ENCODE measurements around the gene KATNAL2.
A peak's percentile ranks its signal among the peaks of the same experiment; 100 is the strongest.

KATNAL2 gene

DNA sequence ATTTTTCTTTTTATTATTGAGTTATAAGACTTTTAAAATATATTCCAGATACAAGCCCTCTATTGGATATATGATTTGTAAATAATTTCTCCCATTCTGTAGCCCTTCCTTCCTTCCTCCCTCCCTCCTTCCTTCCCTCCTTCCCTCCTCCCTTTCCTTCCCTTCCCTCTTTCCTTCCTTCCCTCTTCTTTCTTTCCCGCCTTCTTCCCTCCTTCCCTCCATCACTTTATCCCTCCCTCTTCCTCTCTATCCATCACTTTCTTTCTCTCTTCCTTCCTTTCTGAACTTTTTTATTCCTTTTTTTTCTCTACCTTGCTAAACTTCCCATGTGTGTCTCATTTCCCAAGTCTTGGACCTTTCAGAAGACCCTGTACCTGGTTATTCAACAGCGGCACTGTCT lies 163.5 kb downstream of the KATNAL2 start:
- TF ChIP-seq, protein P1, sequence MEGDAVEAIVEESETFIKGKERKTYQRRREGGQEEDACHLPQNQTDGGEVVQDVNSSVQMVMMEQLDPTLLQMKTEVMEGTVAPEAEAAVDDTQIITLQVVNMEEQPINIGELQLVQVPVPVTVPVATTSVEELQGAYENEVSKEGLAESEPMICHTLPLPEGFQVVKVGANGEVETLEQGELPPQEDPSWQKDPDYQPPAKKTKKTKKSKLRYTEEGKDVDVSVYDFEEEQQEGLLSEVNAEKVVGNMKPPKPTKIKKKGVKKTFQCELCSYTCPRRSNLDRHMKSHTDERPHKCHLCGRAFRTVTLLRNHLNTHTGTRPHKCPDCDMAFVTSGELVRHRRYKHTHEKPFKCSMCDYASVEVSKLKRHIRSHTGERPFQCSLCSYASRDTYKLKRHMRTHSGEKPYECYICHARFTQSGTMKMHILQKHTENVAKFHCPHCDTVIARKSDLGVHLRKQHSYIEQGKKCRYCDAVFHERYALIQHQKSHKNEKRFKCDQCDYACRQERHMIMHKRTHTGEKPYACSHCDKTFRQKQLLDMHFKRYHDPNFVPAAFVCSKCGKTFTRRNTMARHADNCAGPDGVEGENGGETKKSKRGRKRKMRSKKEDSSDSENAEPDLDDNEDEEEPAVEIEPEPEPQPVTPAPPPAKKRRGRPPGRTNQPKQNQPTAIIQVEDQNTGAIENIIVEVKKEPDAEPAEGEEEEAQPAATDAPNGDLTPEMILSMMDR (IDR thresholded peaks at IDR 0.05; ENCODE audit: low read depth, low read length, missing control alignments) = no peak

DNA sequence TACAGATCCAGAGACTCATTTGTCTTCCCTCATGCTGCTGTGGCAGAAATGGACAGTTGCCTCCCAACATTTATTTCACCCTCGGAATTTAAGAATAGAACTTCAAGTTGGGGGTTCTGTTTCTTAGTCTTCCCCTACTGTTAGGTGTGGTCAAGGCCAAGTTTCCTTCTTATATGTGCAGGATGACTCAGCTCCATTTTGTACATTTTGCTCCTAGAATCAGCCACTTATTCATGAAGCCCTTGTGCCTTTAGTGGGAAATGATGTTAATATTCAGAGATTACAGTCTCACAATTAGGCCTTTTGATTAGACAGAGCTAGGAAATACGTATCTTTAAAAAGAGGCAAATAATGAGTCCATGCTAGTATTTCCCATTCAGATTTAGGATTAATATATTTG lies 164.2 kb downstream of the KATNAL2 start:
- TF ChIP-seq, protein P1 (IDR thresholded peaks at IDR 0.05; ENCODE audit: low read depth, low read length, missing control alignments) = no peak
- no peak for DNase-seq (ENCODE audit: extremely low read depth, low read depth)
- H3K4me3 ChIP-seq (replicated peaks; ENCODE audit: low read depth, low read length) = no peak overlapping the region

More for the DNA sequence above, 163.5 kb downstream of the KATNAL2 start:
- H3K4me3 ChIP-seq (replicated peaks; ENCODE audit: low read depth, low read length) = no peak overlapping the region
- no peak for DNase-seq (ENCODE audit: extremely low read depth, low read depth)

DNA sequence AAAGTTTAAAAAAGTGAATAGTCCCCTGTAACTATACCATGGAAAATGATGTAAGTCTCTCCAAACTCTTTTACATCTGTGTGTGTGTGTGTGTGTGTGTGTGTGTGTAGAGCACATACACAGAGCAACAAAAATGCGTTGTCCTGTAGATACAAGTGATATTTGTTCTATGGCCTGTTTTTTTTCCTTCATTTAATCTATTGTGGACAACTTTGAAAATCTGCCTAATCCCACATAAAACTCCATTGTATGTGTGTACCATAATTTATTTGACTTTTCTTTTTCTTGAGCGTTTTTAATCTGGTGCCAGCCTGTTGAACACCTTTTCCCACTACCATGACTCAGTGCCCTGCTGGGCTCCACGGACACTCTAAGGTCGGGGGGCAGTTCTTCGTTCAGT lies 170.3 kb downstream of the KATNAL2 start:
- TF ChIP-seq, protein P1 (IDR thresholded peaks at IDR 0.05; ENCODE audit: low read depth, low read length, missing control alignments) = no peak
- H3K4me3 ChIP-seq (replicated peaks; ENCODE audit: low read depth, low read length) = no peak overlapping the region
- no peak for DNase-seq (ENCODE audit: extremely low read depth, low read depth)

DNA sequence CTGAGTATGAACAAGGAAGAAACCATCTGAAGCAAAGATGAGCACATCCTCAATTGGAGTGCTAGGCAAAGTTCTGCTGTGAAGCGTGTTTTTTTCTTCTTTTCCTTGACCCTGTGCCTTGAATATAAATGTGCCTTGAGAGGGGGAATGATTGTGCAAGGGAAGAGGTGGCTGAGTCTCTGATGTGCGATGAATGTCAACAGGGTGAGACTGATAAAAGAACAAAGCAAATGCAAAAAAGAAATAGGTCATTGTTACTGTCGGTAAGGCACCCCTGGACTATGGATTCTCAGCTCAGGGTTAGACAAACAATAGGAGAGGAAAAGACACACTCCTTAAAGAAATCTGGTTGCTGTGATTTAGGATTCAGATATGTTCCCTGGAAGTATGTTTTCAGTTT lies 178.4 kb downstream of the KATNAL2 start:
- no peak overlapping the region for H3K4me3 ChIP-seq (replicated peaks; ENCODE audit: low read depth, low read length)
- TF ChIP-seq, protein P1 (IDR thresholded peaks at IDR 0.05; ENCODE audit: low read depth, low read length, missing control alignments) = no peak
- no peak for DNase-seq (ENCODE audit: extremely low read depth, low read depth)

DNA sequence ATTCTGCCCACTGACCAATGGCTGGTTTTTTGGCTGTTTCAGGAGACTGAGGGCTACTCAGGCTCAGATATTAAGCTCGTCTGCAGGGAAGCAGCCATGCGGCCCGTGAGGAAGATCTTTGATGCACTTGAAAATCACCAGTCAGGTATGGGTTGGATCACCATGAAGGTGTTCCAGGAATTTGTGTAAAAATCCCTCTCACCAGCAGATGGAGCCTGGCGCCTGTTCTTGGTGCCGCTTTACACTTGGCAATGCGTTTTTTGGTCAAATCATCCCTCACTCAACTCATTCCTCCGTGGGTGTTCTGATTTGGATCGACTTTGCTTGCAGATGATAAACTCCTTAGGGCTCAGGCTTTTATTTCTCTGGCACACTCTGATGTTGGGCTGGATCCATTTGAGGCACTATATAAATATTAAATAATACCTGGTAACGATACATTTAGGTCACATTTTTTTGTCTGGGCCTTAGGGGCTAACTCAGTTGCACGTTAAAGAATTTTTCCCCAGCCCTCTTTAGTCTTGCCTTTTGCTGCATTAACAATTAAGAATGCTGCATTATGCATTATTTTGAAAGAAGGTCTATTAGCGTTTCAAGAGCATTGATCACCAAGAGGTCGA lies 182.9 kb downstream of the KATNAL2 start:
- no peak overlapping the region for H3K4me3 ChIP-seq (replicated peaks; ENCODE audit: low read depth, low read length)
- TF ChIP-seq, protein P1 (IDR thresholded peaks at IDR 0.05; ENCODE audit: low read depth, low read length, missing control alignments) = peak; percentile 69
- DNase-seq (ENCODE audit: extremely low read depth, low read depth) = peak; percentile 22

DNA sequence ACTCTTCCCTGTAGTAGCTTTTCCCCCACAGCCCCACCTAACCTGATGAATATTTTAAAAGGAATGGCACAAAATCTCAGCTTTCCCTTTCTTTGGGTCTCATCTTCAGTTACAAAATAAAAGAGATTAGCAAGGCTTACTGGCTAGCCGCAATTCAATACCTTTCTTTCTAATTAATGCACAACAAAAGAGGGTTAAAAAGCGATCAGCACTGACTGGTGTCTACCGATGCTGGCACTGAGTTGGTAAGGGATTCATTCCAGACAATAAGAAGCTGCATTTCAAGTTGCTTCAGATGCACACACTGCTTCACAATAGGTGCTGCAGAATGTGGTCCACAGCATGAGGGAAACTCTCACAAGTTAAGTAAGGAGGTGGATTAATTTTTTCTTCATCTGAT lies 191.0 kb downstream of the KATNAL2 start:
- H3K4me3 ChIP-seq (replicated peaks; ENCODE audit: low read depth, low read length) = no peak overlapping the region
- DNase-seq (ENCODE audit: extremely low read depth, low read depth) = no peak
- TF ChIP-seq, protein P1 (IDR thresholded peaks at IDR 0.05; ENCODE audit: low read depth, low read length, missing control alignments) = no peak

DNA sequence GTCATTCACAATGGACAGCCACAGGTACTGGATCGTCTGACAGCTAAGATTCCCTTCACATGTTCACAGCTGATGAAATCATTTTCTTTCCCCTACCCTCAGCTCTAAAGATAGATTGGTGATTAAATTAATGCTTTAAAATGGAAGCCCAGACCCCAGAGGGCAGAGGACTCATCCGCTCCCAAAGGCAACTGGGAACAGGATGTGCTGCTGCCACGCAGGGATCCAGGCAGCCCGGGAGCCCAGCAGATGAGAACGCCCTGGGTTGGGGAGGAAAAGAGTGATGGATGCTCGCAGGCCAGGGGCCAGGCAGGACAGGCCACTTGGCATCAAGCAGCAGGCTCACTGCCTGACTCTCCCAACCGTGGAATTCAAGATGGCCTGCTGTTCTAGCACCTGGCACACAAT lies 191.6 kb downstream of the KATNAL2 start:
- no peak overlapping the region for H3K4me3 ChIP-seq (replicated peaks; ENCODE audit: low read depth, low read length)
- DNase-seq (ENCODE audit: extremely low read depth, low read depth) = no peak
- TF ChIP-seq, protein P1 (IDR thresholded peaks at IDR 0.05; ENCODE audit: low read depth, low read length, missing control alignments) = no peak

All from HFF-Myc (cell line).